ENCODE results near the gene SF3A1. TPM values are rescaled to one million over a fixed set of nuclear protein-coding genes. Genes with fewer than 3 reads are reported as not detected.

Gene SF3A1
- total and polyA plus RNA-seq, 4 donors: 19.6 to 41.6 (median 23.9) TPM

GRCh38 chr22:30392661-30393321, 36.1 kb upstream of the SF3A1 start:
- WGBS: 30% methylated on average over 9 of the region's 9 CpGs
- no peak for TF ChIP-seq FOXA1 (IDR thresholded peaks at IDR 0.05)
- peak; percentile 99 for TF ChIP-seq RXRA (IDR thresholded peaks at IDR 0.05)
- no peak for TF ChIP-seq REST (IDR thresholded peaks at IDR 0.05)
- TF ChIP-seq YY1 (IDR thresholded peaks at IDR 0.05): peak; percentile 90
- TF ChIP-seq GABPA (IDR thresholded peaks at IDR 0.05 in 1 of 2, conservative IDR thresholded peaks at IDR 0.05 in 1 of 2): no peak
- peak; percentile 81 for TF ChIP-seq SP1 (IDR thresholded peaks at IDR 0.05)
- peak in 1 of 2 donors; percentile 29 for TF ChIP-seq RAD21 (IDR thresholded peaks at IDR 0.05)
- no peak for TF ChIP-seq JUND (IDR thresholded peaks at IDR 0.05)
- TF ChIP-seq EGR1 (IDR thresholded peaks at IDR 0.05; ENCODE audit: low read depth in 2 of 2): no peak
- TF ChIP-seq ATF3 (IDR thresholded peaks at IDR 0.05): no peak
- peak; percentile 52 for TF ChIP-seq NR2F2 (IDR thresholded peaks at IDR 0.05)
- TF ChIP-seq TAF1 (conservative IDR thresholded peaks at IDR 0.05): no peak
- TF ChIP-seq ZBTB33 (IDR thresholded peaks at IDR 0.05): peak; percentile 59
- TF ChIP-seq MAX (IDR thresholded peaks at IDR 0.05): peak; percentile 68
- peak; percentile 84 to 88 for TF ChIP-seq HNF4A (conservative IDR thresholded peaks at IDR 0.05)
- no peak for TF ChIP-seq CTCF (IDR thresholded peaks at IDR 0.05; ENCODE audit: low read depth, low read length, missing input control)
- no peak for TF ChIP-seq FOXA2 (IDR thresholded peaks at IDR 0.05)
- peak; percentile 39 for TF ChIP-seq HNF4G (IDR thresholded peaks at IDR 0.05)
- Histone ChIP-seq H3K4me3 (ENCODE audit: low read depth in 1 of 3, low read length in 3 of 3) (no peak overlapping the region), H3K9ac (ENCODE audit: low read depth in 1 of 2, low read length in 2 of 2) (peak overlapping the region; percentile 37 to 61), H3K4me1 (ENCODE audit: control insufficient read depth in 4 of 4, insufficient read depth in 4 of 4, low read length in 3 of 4) (peaks cover 2 to 50% (median 44%) of the 10 kb centered on the region in 4 donors), H3K27ac (ENCODE audit: low read depth in 1 of 2, low read length in 2 of 2) (peak overlapping the region; percentile 88 to 91), H3K36me3 (ENCODE audit: control insufficient read depth in 4 of 4, insufficient read depth in 3 of 4, low read depth in 1 of 4, low read length in 3 of 4) (no peaks in the 10 kb centered on the region), H3K9me3 (ENCODE audit: control insufficient read depth in 4 of 4, low read length in 3 of 4) (no peaks in the 10 kb centered on the region), H3K27me3 (ENCODE audit: control insufficient read depth in 4 of 4, insufficient read depth in 4 of 4, low read length in 3 of 4) (no peaks in the 10 kb centered on the region)
- no peak for DNase-seq (ENCODE audit: low spot score)

Measured in liver (tissue), 9 donors.